PC-3 (cell line): ENCODE data around the gene SRGAP3. TPM values are rescaled to one million over a fixed set of nuclear protein-coding genes. Genes with fewer than 3 reads are reported as not detected.

Experiments used
- ATAC-seq: fragments of 200-7000 bp; cut with Tn5 transposase; 2 replicates; pipeline ENCODE4 v1.9.1; 2020; ENCODE audit warnings: mild to moderate bottlenecking, moderate library complexity
- BruUV-seq: library from RNA; stranded (reverse); fragments of 400-500 nt; replicated peaks from 2 replicates; lab custom pipeline; 2021; lab: Mats Ljungman, UMichigan
- CTCF ChIA-PET: fragments of 300-600 bp; sonication (Branson Sonifier 250); formaldehyde crosslinking; loops from one replicate; lab custom pipeline; 2022; ENCODE audit warnings: antibody characterized with exemption; lab: Charles Lee
- POLR2A ChIA-PET: fragments of 300-600 bp; sonication (Branson Sonifier 250); formaldehyde crosslinking; loops from one replicate; lab custom pipeline; 2022; ENCODE audit warnings: antibody characterized with exemption; ENCODE audit not compliant: unreplicated experiment; lab: Charles Lee
- DNase-seq: peaks from one replicate; pipeline ENCODE4 v3.0.0-alpha.2; 2015
- H2AFZ ChIP-seq: fragments of 300-600 bp; sonication (generic); 2 replicates; pipeline ENCODE4 v1.6.0; 2016; ENCODE audit warnings: antibody characterized with exemption, low read length
- H3F3A ChIP-seq: fragments of 300-600 bp; sonication (generic); one replicate; pipeline ENCODE4 v1.6.0; 2017; ENCODE audit warnings: antibody characterized with exemption, low read length, control low read depth, mild to moderate bottlenecking; ENCODE audit not compliant: unreplicated experiment
- H3K27ac ChIP-seq: fragments of 300-600 bp; sonication (generic); 2 replicates; pipeline ENCODE4 v1.5.1; 2016; ENCODE audit warnings: mild to moderate bottlenecking, low read length
- H3K27me3 ChIP-seq: fragments of 300-600 bp; sonication (generic); 2 replicates; pipeline ENCODE4 v1.6.1; 2016; ENCODE audit warnings: low read length, mixed read lengths
- H3K36me3 ChIP-seq: fragments of 300-600 bp; sonication (generic); 2 replicates; pipeline ENCODE4 v1.6.1; 2016; ENCODE audit warnings: low read depth, mixed run types, low read length, mixed read lengths
- H3K4me1 ChIP-seq: fragments of 300-600 bp; sonication (generic); 2 replicates; pipeline ENCODE4 v1.5.1; 2016; ENCODE audit warnings: low read length; ENCODE audit not compliant: insufficient read depth
- H3K4me2 ChIP-seq: fragments of 300-600 bp; sonication (generic); 2 replicates; pipeline ENCODE4 v1.6.0; 2016; ENCODE audit warnings: low read length
- H3K4me3 ChIP-seq: fragments of 300-600 bp; sonication (generic); 2 replicates; pipeline ENCODE4 v1.5.1; 2016; ENCODE audit warnings: mild to moderate bottlenecking, low read length, mixed read lengths
- H3K79me2 ChIP-seq: fragments of 300-600 bp; sonication (generic); 2 replicates; pipeline ENCODE4 v1.6.1; 2017; ENCODE audit warnings: low read length, mixed read lengths
- H3K9ac ChIP-seq: fragments of 300-600 bp; sonication (generic); 2 replicates; pipeline ENCODE4 v1.6.0; 2016; ENCODE audit warnings: mild to moderate bottlenecking, low read length
- H3K9me2 ChIP-seq: fragments of 300-600 bp; sonication (generic); replicated peaks from 2 replicates; pipeline ENCODE4 v1.6.1; 2016; ENCODE audit warnings: mixed run types, low read length, mixed read lengths
- H3K9me3 ChIP-seq: fragments of 300-600 bp; sonication (generic); 2 replicates; pipeline ENCODE4 v1.6.1; 2016; ENCODE audit warnings: low read length, mixed read lengths
- H4K20me1 ChIP-seq: fragments of 300-600 bp; sonication (generic); 2 replicates; pipeline ENCODE4 v1.6.1; 2016; ENCODE audit warnings: low read length, mixed read lengths
- EZH2 ChIP-seq: fragments of 300-600 bp; sonication (generic); IDR thresholded peaks from one replicate; pipeline ENCODE4 v1.6.1; 2017; ENCODE audit warnings: antibody characterized with exemption, mild to moderate bottlenecking, low read length; ENCODE audit not compliant: unreplicated experiment
- EZH2phosphoT487 ChIP-seq: fragments of 300-600 bp; sonication (generic); IDR thresholded peaks from 2 replicates; pipeline ENCODE4 v1.6.1; 2018; ENCODE audit warnings: mild to moderate bottlenecking, antibody characterized with exemption, low read length, borderline replicate concordance
- intact Hi-C: fragments of 100-400 bp; cut with micrococcal nuclease; formaldehyde crosslinking; loops from 2 replicates; pipeline ENCODE4 v1.9.0; 2023
- total RNA-seq: library from RNA; depleted of rRNA; stranded (reverse); fragments of >200 nt; gene quantifications from 2 replicates; pipeline ENCODE4 v1.2.3, GENCODE V29; 2014
- TF ChIP-seq, protein P1 (sequence below): fragments of 300-600 bp; sonication (generic); conservative IDR thresholded peaks from 2 replicates; pipeline ENCODE4 v1.5.1; 2017; ENCODE audit warnings: antibody characterized with exemption, low read depth, mild to moderate bottlenecking, low read length

Gene SRGAP3
- total RNA-seq, 1 experiment from 2014 or later = 7.5 TPM

DNA sequence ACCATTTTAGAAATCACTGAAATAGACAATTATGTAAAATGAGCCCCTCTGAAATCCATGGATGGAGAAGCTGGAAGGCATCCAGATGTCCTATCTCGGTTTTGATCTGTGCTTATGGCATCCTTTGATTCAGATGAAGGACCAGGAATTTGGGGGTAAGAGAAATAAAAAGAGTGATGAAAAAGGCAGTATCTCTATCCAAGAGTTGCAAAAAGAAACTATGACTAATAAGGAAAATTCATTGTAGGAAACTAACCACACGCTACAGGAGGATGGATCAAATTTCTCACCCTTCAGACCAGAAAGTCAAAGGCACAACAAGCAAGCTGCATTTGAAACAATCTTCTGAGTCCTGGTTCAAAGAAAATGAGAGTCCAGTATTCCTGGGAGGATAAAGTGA, 34.8 kb downstream of the SRGAP3 start:
- TF ChIP-seq EZH2phosphoT487 = no peak
- TF ChIP-seq EZH2 = no peak
- TF ChIP-seq, protein P1, sequence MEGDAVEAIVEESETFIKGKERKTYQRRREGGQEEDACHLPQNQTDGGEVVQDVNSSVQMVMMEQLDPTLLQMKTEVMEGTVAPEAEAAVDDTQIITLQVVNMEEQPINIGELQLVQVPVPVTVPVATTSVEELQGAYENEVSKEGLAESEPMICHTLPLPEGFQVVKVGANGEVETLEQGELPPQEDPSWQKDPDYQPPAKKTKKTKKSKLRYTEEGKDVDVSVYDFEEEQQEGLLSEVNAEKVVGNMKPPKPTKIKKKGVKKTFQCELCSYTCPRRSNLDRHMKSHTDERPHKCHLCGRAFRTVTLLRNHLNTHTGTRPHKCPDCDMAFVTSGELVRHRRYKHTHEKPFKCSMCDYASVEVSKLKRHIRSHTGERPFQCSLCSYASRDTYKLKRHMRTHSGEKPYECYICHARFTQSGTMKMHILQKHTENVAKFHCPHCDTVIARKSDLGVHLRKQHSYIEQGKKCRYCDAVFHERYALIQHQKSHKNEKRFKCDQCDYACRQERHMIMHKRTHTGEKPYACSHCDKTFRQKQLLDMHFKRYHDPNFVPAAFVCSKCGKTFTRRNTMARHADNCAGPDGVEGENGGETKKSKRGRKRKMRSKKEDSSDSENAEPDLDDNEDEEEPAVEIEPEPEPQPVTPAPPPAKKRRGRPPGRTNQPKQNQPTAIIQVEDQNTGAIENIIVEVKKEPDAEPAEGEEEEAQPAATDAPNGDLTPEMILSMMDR = no peak
- peak; percentile 82 for DNase-seq
- no peaks in the 10 kb centered on the region for H3K9me3 ChIP-seq
- peaks cover 41% of the 10 kb centered on the region for H3K4me1 ChIP-seq
- H2AFZ ChIP-seq = no peak overlapping the region
- peak overlapping the region; percentile 77 for H3K4me2 ChIP-seq
- peak overlapping the region; percentile 74 for H3K9ac ChIP-seq
- ChIA-PET CTCF (interaction anchor here (0.6 to 1.3 kb wide), 3 partner anchors 42 to 383 kb away, joined by 3 to 15 read pairs (median 5); no protein-coding TSS in a partner anchor), POLR2A (interaction anchor here (0.5 to 0.8 kb wide), 3 partner anchors 10 to 317 kb away, joined by 3 to 6 read pairs (median 5); no protein-coding TSS in a partner anchor)
- no peaks in the 10 kb centered on the region for H3K79me2 ChIP-seq
- no peaks in the 10 kb centered on the region for H4K20me1 ChIP-seq
- H3K4me3 ChIP-seq = peak overlapping the region; percentile 55
- no TSS peak for BruUV-seq
- peak overlapping the region; percentile 95 for H3K27ac ChIP-seq
- ATAC-seq = peak; percentile 90
- peaks cover 7% of the 10 kb centered on the region for H3F3A ChIP-seq
- no peaks in the 10 kb centered on the region for H3K36me3 ChIP-seq
- H3K9me2 ChIP-seq = no peaks in the 10 kb centered on the region
- intact Hi-C loops = loop anchor here (2.0 kb wide), 1 partner anchor 34 kb away; the partner anchor contains the start of gene SRGAP3
- no peaks in the 10 kb centered on the region for H3K27me3 ChIP-seq

GRCh38 chr3:9214185-9214584, 35.3 kb downstream of the SRGAP3 start:
- CTCF ChIA-PET = interaction anchor here (0.6 to 1.3 kb wide), 3 partner anchors 41 to 383 kb away, joined by 3 to 15 read pairs (median 5); no protein-coding TSS in a partner anchor
- DNase-seq (peak; percentile 73), ATAC-seq (peak; percentile 76)
- peak overlapping the region; percentile 95 for H3K27ac ChIP-seq
- H3K4me3 ChIP-seq = peak overlapping the region; percentile 55
- no peaks in the 10 kb centered on the region for H3K36me3 ChIP-seq
- no peaks in the 10 kb centered on the region for H3K79me2 ChIP-seq
- no peak overlapping the region for H2AFZ ChIP-seq
- intact Hi-C loops = loop anchor here (2.0 kb wide), 1 partner anchor 35 kb away; the partner anchor contains the start of gene SRGAP3
- no peaks in the 10 kb centered on the region for H3K9me2 ChIP-seq
- H4K20me1 ChIP-seq = no peaks in the 10 kb centered on the region
- H3K9ac ChIP-seq = peak overlapping the region; percentile 74
- peak overlapping the region; percentile 77 for H3K4me2 ChIP-seq
- no peaks in the 10 kb centered on the region for H3K27me3 ChIP-seq
- no TSS peak for BruUV-seq
- POLR2A ChIA-PET = interaction anchor here (0.5 to 0.8 kb wide), 3 partner anchors 10 to 316 kb away, joined by 3 to 6 read pairs (median 5); no protein-coding TSS in a partner anchor
- no peaks in the 10 kb centered on the region for H3K9me3 ChIP-seq
- no peak for TF ChIP-seq EZH2phosphoT487
- no peak for TF ChIP-seq EZH2
- TF ChIP-seq, protein P1 = no peak
- peaks cover 41% of the 10 kb centered on the region for H3K4me1 ChIP-seq
- H3F3A ChIP-seq = peaks cover 7% of the 10 kb centered on the region
